Prostate gland (tissue), 2 donors: ENCODE measurements around the gene SLC50A1.

Source experiments
- CTCF ChIP-seq, 4 experiments: fragments of 200-600 bp in 2 of 4; fragments of 450-650 bp in 2 of 4; sonication (generic) in 2 of 4; IDR thresholded peaks; 1 replicate in 3 of 4; 2 replicates in 1 of 4; pipeline ENCODE4 v1.5.1; 2016 to 2019; ENCODE audit warnings: antibody characterized with exemption in 4 of 4, mild to moderate bottlenecking in 2 of 4, moderate library complexity in 2 of 4
- POLR2A ChIP-seq: fragments of 450-650 bp; IDR thresholded peaks from one replicate; pipeline ENCODE4 v1.6.1; 2016; ENCODE audit warnings: antibody characterized with exemption, mild to moderate bottlenecking

DNA sequence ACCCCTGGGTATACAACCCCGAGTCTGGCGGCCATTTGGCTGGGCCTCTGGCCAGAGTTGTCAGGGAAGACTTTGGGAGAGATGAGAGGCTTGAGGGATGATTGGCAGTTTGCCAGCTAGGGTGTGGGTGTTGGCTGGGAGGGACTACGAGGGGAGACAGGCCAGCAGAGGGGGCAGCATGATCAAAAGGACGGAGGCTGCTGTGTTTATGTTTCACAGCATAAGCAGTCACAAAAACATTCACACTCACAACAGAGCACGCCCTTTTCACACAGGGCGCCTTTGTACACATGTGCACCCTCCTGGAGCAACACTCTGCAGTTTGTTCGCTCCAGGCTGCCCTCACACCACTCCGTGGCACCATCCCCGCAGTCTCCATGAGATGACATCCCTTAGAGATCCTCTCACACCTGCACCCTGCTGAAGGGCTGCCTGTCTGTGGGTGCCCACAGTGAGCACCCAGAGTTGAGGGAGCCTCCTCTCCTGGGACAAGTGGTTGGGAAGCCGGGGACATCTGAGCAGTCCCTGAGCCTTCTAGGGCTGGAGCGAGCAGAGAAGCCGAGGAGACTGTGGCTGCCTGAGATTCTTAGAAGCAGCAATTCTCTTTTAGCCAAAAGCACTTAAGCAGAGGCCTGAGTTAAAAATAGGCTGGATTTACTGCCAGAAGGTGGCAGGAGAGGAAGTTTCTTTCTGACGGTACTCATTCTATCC is 41.6 kb upstream of the SLC50A1 start:
- TF ChIP-seq CTCF (IDR thresholded peaks at IDR 0.05) (peak in 3 of 4 experiments; percentile 54 to 79 (median 70)), POLR2A (no peak)
